Pulmonary artery endothelial cell (primary cell): ENCODE measurements around the gene DHX29. TPM values are rescaled to one million over a fixed set of nuclear protein-coding genes. Genes with fewer than 3 reads are reported as not detected.

Source experiments
- DNase-seq: peaks from one replicate; pipeline ENCODE4 v3.0.0-alpha.2; 2011; ENCODE audit warnings: low read depth, low spot score
- total RNA-seq: library from RNA; depleted of rRNA; stranded (reverse); fragments of >200 nt; gene quantifications from 2 replicates; pipeline ENCODE4 v1.2.3, GENCODE V29; 2014

DHX29 gene
- total RNA-seq, 1 donor from 2014 or later: 30.1 TPM

- DNase-seq: no peak
Measured at GRCh38 chr5:55232271-55232984, 75.1 kb downstream of the DHX29 start.

GRCh38 chr5:55231919-55232270, 75.6 kb downstream of the DHX29 start:
- DNase-seq: no peak

GRCh38 chr5:55231029-55231918, 76.2 kb downstream of the DHX29 start:
- DNase-seq: no peak

GRCh38 chr5:55230086-55230629, 77.3 kb downstream of the DHX29 start:
- DNase-seq: no peak

- no peak for DNase-seq
Measured at GRCh38 chr5:55227664-55228430, 79.6 kb downstream of the DHX29 start.

GRCh38 chr5:55226934-55227663, 80.4 kb downstream of the DHX29 start, which contains the start of gene MCIDAS:
Gene MCIDAS (minus strand): TSS chr5:55227315. CDS start chr5:55227138, 177 bp downstream.
- no peak for DNase-seq

GRCh38 chr5:55226027-55226933, 81.2 kb downstream of the DHX29 start:
- no peak for DNase-seq

GRCh38 chr5:55225346-55225745, 82.1 kb downstream of the DHX29 start:
- no peak for DNase-seq

- no peak for DNase-seq
Measured at GRCh38 chr5:55223812-55224240, 83.7 kb downstream of the DHX29 start.

GRCh38 chr5:55222985-55223811, 84.3 kb downstream of the DHX29 start:
- DNase-seq: no peak

- no peak for DNase-seq
Measured at GRCh38 chr5:55222092-55222984, 85.2 kb downstream of the DHX29 start.

- DNase-seq: no peak
Measured at GRCh38 chr5:55220433-55221185, 86.9 kb downstream of the DHX29 start.

GRCh38 chr5:55219770-55220169, 87.7 kb downstream of the DHX29 start:
- DNase-seq: no peak

GRCh38 chr5:55218967-55219366, 88.5 kb downstream of the DHX29 start:
- no peak for DNase-seq

- DNase-seq: no peak
Measured at GRCh38 chr5:55211184-55211874, 96.2 kb downstream of the DHX29 start.
